C4-2B (cell line): ENCODE measurements around the gene DYRK4.

Experiments
- CTCF ChIP-seq: fragments of 450-650 bp; conservative IDR thresholded peaks from 2 replicates; pipeline ENCODE4 v1.5.1; 2017; ENCODE audit warnings: mild to moderate bottlenecking
- ZFX ChIP-seq: fragments of 450-650 bp; IDR thresholded peaks from 2 replicates; pipeline ENCODE4 v1.6.1; 2017

- TF ChIP-seq CTCF (no peak), ZFX (no peak)
Measured at GRCh38 chr12:4518106-4518728, 43.8 kb upstream of the DYRK4 start.
